Osteocyte (in vitro differentiated cells): ENCODE results near the gene PRKCE. TPM values are rescaled to one million over a fixed set of nuclear protein-coding genes. Genes with fewer than 3 reads are reported as not detected.
A peak's percentile ranks its signal among the peaks of the same experiment; 100 is the strongest.

Experiments used
- DNase-seq: peaks from one replicate; pipeline ENCODE4 v3.0.0; 2021; ENCODE audit warnings: mixed read lengths; ENCODE audit not compliant: unreplicated experiment; ENCODE audit errors: extremely low spot score
- H3K27ac Mint-ChIP-seq: one replicate; pipeline ENCODE4 v1.8.0; 2021; ENCODE audit warnings: mild to moderate bottlenecking, mixed read lengths; ENCODE audit not compliant: unreplicated experiment
- H3K27me3 Mint-ChIP-seq: one replicate; pipeline ENCODE4 v1.8.0; 2021; ENCODE audit warnings: mixed read lengths; ENCODE audit not compliant: unreplicated experiment
- H3K36me3 Mint-ChIP-seq: one replicate; pipeline ENCODE4 v1.8.0; 2021; ENCODE audit warnings: mixed read lengths; ENCODE audit not compliant: unreplicated experiment
- H3K4me1 Mint-ChIP-seq: one replicate; pipeline ENCODE4 v1.8.0; 2021; ENCODE audit warnings: mixed read lengths; ENCODE audit not compliant: unreplicated experiment
- H3K4me3 Mint-ChIP-seq: one replicate; pipeline ENCODE4 v1.8.0; 2021; ENCODE audit warnings: mild to moderate bottlenecking, moderate library complexity, mixed read lengths; ENCODE audit not compliant: unreplicated experiment
- H3K9me3 Mint-ChIP-seq: one replicate; pipeline ENCODE4 v1.8.0; 2021; ENCODE audit warnings: mixed read lengths; ENCODE audit not compliant: unreplicated experiment
- total RNA-seq: library from RNA; stranded (reverse); gene quantifications from 2 replicates; pipeline ENCODE4 v1.2.1, GENCODE V29; 2021
- TF ChIP-seq, protein P1 (sequence below): fragments of 200-600 bp; sonication (generic); IDR thresholded peaks from 2 replicates; pipeline ENCODE4 v1.5.0; 2021; ENCODE audit warnings: antibody characterized with exemption, mild to moderate bottlenecking, moderate library complexity

The PRKCE gene
- total RNA-seq, 1 donor from 2014 or later, result 13.8 TPM

DNA sequence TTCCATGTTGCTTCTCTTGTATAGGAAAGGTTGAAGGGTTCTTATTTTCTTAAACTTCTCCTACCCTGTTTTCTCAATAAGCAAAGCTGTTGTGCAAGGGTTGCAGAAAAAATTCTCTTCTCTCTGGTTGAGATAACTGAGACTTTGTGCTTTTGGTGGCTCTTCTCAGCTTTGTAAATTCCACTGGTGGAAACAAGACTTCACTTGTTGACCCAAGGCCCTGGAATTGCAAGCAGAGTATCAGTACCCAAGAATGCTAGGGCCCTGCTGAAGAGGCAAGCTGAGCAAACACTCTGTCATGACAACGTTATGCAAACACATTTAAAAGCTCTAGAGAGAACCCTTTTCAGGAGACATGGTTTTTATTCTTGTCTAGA is 351.0 kb downstream of the PRKCE start:
- no peak for DNase-seq
- Mint-ChIP-seq H3K36me3 (peaks cover 19% of the 10 kb centered on the region), H3K27ac (peak overlapping the region; percentile 3), H3K4me3 (no peak overlapping the region), H3K9me3 (no peaks in the 10 kb centered on the region), H3K27me3 (no peaks in the 10 kb centered on the region), H3K4me1 (peaks cover 11% of the 10 kb centered on the region)
- TF ChIP-seq, protein P1, sequence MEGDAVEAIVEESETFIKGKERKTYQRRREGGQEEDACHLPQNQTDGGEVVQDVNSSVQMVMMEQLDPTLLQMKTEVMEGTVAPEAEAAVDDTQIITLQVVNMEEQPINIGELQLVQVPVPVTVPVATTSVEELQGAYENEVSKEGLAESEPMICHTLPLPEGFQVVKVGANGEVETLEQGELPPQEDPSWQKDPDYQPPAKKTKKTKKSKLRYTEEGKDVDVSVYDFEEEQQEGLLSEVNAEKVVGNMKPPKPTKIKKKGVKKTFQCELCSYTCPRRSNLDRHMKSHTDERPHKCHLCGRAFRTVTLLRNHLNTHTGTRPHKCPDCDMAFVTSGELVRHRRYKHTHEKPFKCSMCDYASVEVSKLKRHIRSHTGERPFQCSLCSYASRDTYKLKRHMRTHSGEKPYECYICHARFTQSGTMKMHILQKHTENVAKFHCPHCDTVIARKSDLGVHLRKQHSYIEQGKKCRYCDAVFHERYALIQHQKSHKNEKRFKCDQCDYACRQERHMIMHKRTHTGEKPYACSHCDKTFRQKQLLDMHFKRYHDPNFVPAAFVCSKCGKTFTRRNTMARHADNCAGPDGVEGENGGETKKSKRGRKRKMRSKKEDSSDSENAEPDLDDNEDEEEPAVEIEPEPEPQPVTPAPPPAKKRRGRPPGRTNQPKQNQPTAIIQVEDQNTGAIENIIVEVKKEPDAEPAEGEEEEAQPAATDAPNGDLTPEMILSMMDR, result no peak

DNA sequence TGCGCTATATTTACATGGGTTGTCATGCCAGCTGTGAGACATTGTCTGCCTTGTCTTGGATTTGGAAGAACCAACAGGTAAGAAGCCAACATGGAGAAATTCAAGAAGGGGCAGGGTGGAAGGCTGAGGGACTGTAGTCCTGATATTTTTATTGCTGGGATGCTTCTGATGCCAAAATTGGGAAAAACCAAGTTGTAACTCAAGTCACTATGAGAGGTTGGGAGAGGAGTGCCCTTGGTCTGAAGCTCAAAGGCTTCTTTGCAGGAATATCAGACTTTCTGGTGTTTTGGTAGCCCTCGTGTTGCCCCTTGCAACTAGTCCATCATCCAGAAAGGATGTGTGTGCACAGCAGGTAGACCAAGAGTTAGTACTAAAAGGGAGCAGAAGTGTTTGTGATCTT is 351.5 kb downstream of the PRKCE start:
- Mint-ChIP-seq H3K27me3 (no peaks in the 10 kb centered on the region), H3K4me1 (peaks cover 11% of the 10 kb centered on the region), H3K27ac (no peak overlapping the region), H3K4me3 (no peak overlapping the region), H3K36me3 (peaks cover 19% of the 10 kb centered on the region), H3K9me3 (no peaks in the 10 kb centered on the region)
- DNase-seq, result no peak
- TF ChIP-seq, protein P1, result no peak

DNA sequence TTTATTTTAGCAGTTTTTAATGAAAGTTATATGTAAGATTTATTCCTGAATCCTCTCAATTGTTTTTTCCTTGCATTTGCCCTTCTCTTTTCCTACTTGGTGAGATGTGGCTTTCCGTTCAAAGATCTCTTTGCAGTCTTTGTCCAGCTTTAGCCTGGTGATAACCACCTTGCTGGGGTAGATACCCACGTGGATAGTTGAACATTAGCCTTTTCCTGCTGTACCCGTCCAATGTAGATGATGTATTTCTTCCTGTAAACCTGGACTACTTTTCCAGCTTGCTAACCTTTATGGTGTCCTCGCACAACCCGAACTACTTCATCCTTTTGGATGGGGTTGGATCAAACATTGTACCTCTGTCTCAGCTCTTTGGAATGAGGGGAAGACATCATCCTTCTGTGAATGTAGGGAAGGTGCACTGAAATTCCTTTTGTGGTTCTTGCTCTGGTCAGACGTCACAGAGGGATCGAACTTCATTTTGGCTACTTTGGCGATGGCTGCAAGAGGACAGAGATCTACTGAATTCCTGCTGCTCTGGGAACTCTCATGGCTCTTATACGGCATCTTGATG is 352.5 kb downstream of the PRKCE start:
- no peaks in the 10 kb centered on the region for H3K27me3 Mint-ChIP-seq
- H3K9me3 Mint-ChIP-seq, result no peaks in the 10 kb centered on the region
- peaks cover 17% of the 10 kb centered on the region for H3K36me3 Mint-ChIP-seq
- no peak overlapping the region for H3K27ac Mint-ChIP-seq
- TF ChIP-seq, protein P1, result no peak
- H3K4me3 Mint-ChIP-seq, result no peak overlapping the region
- no peak for DNase-seq
- H3K4me1 Mint-ChIP-seq, result peaks cover 11% of the 10 kb centered on the region

DNA sequence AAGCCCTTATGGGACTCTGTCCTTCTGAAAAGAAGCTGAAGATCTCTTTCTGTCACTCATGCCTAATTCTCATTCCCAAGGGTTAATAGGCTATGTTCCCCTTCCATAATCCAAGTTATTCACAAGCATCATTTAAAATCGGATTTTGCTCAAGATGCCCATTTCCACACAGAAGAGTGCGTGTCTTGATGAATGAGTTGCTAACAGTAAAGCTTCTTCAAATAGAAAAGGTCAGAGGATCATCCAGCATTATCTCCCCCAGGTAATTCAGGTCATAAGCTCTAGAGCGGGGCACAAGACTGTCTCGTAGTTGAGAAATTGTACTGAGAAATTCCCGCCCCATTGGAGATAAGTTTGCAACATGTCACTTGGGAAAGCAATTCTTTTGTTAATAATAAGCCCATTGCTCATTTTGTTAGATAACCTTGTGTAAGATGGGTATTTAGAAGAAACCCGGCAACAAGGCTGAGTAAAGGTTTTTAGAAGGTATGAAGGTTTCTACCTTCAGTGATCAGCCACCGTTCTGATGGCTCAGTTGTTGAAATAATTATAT is 355.1 kb downstream of the PRKCE start:
- Mint-ChIP-seq H3K9me3 (no peaks in the 10 kb centered on the region), H3K4me1 (peaks cover 12% of the 10 kb centered on the region), H3K4me3 (no peak overlapping the region), H3K27me3 (no peaks in the 10 kb centered on the region), H3K27ac (no peak overlapping the region), H3K36me3 (peaks cover 17% of the 10 kb centered on the region)
- TF ChIP-seq, protein P1, result no peak
- no peak for DNase-seq

DNA sequence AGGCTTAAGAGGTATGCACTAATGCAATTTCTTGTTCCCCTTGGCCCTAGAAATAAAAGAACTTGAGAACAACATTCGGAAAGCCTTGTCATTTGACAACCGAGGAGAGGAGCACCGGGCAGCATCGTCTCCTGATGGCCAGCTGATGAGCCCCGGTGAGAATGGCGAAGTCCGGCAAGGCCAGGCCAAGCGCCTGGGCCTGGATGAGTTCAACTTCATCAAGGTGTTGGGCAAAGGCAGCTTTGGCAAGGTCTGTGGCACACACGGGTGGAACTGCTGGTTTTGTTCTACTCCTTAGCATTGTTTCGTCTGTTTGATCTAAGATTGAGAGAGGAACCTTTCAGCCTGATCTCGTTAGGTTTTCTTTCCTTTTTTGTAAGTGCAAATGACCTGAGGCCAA is 355.9 kb downstream of the PRKCE start:
- no peaks in the 10 kb centered on the region for H3K27me3 Mint-ChIP-seq
- no peak for DNase-seq
- peaks cover 19% of the 10 kb centered on the region for H3K36me3 Mint-ChIP-seq
- peaks cover 6% of the 10 kb centered on the region for H3K4me1 Mint-ChIP-seq
- H3K9me3 Mint-ChIP-seq, result no peaks in the 10 kb centered on the region
- no peak overlapping the region for H3K4me3 Mint-ChIP-seq
- no peak overlapping the region for H3K27ac Mint-ChIP-seq
- TF ChIP-seq, protein P1, result no peak
